GM23338 (cell line): ENCODE measurements around the gene WDR62. TPM values are rescaled to one million over a fixed set of nuclear protein-coding genes. Genes with fewer than 3 reads are reported as not detected.

Source experiments
- ATAC-seq: fragments of 200-7000 bp; cut with Tn5 transposase; 3 replicates; pipeline ENCODE4 v1.9.1; 2020
- DNase-seq: peaks from one replicate; pipeline ENCODE4 v3.0.0-alpha.2; 2015; ENCODE audit warnings: low spot score
- H2AFZ ChIP-seq: fragments of 200-600 bp; sonication (generic); 2 replicates; pipeline ENCODE4 v1.8.0; 2016; ENCODE audit warnings: antibody characterized with exemption, mild to moderate bottlenecking, moderate library complexity
- H3F3A ChIP-seq: fragments of 200-600 bp; sonication (generic); replicated peaks from 2 replicates; pipeline ENCODE4 v1.8.0; 2017; ENCODE audit warnings: antibody characterized with exemption, mixed run types, low read depth
- H3K27ac ChIP-seq: fragments of 200-600 bp; sonication (generic); 2 replicates; pipeline ENCODE4 v1.6.1; 2016; ENCODE audit warnings: low read depth
- H3K27me3 ChIP-seq: fragments of 200-600 bp; sonication (generic); 2 replicates; pipeline ENCODE4 v1.8.0; 2016; ENCODE audit warnings: mild to moderate bottlenecking, mixed run types, moderate library complexity; ENCODE audit not compliant: insufficient read depth
- H3K36me3 ChIP-seq: fragments of 200-600 bp; sonication (generic); 2 replicates; pipeline ENCODE4 v1.8.0; 2016; ENCODE audit warnings: mild to moderate bottlenecking; ENCODE audit not compliant: insufficient read depth
- H3K4me1 ChIP-seq: fragments of 200-600 bp; sonication (generic); 2 replicates; pipeline ENCODE4 v1.8.0; 2016; ENCODE audit warnings: mild to moderate bottlenecking, moderate library complexity; ENCODE audit not compliant: insufficient read depth
- H3K4me2 ChIP-seq: fragments of 200-600 bp; sonication (generic); 2 replicates; pipeline ENCODE4 v1.7.1; 2017; ENCODE audit warnings: mixed run types
- H3K4me3 ChIP-seq: fragments of 200-600 bp; sonication (generic); 2 replicates; pipeline ENCODE4 v1.6.1; 2016; ENCODE audit warnings: mixed run types
- H3K79me2 ChIP-seq: fragments of 200-600 bp; sonication (generic); replicated peaks from 2 replicates; pipeline ENCODE4 v1.8.0; 2017; ENCODE audit warnings: mild to moderate bottlenecking; ENCODE audit not compliant: insufficient read depth
- H3K9me2 ChIP-seq: fragments of 200-600 bp; sonication (generic); 2 replicates; pipeline ENCODE4 v1.8.0; 2017; ENCODE audit not compliant: insufficient read depth
- H4K20me1 ChIP-seq: fragments of 200-600 bp; sonication (generic); replicated peaks from 2 replicates; pipeline ENCODE4 v1.8.0; 2017; ENCODE audit warnings: mild to moderate bottlenecking; ENCODE audit not compliant: insufficient read depth
- H3K27ac Mint-ChIP-seq: 2 replicates; pipeline ENCODE4 v1.8.0; 2020; ENCODE audit warnings: inconsistent platforms, mild to moderate bottlenecking, moderate library complexity, mixed read lengths
- H3K27me3 Mint-ChIP-seq: 3 replicates; pipeline ENCODE4 v1.8.0; 2022; ENCODE audit warnings: low read depth, mild to moderate bottlenecking, moderate library complexity, mixed read lengths, inconsistent platforms; ENCODE audit not compliant: insufficient read depth, poor library complexity
- H3K36me3 Mint-ChIP-seq: 3 replicates; pipeline ENCODE4 v1.8.0; 2021; ENCODE audit warnings: low read depth, mild to moderate bottlenecking, inconsistent platforms, moderate library complexity, mixed read lengths
- H3K4me1 Mint-ChIP-seq: 3 replicates; pipeline ENCODE4 v1.8.0; 2020; ENCODE audit warnings: mild to moderate bottlenecking, inconsistent platforms, mixed read lengths
- H3K4me3 Mint-ChIP-seq: 3 replicates; pipeline ENCODE4 v1.8.0; 2021; ENCODE audit warnings: moderate library complexity, mild to moderate bottlenecking, inconsistent platforms, mixed read lengths
- H3K9me3 Mint-ChIP-seq: 3 replicates; pipeline ENCODE4 v1.8.0; 2020; ENCODE audit warnings: moderate library complexity, mild to moderate bottlenecking, inconsistent platforms, mixed read lengths
- CREB1 ChIP-seq: fragments of 250-450 bp; sonication (Bioruptor Pico); IDR thresholded peaks from 2 replicates; pipeline ENCODE4 v1.5.0; 2020; ENCODE audit warnings: low read depth, mild to moderate bottlenecking, moderate library complexity
- CTCF ChIP-seq, 2 experiments: fragments of 200-600 bp in 1 of 2; sonication (generic) in 1 of 2; conservative IDR thresholded peaks; 2 replicates each; pipeline versions ENCODE4 v1.5.1 to v1.6.1; 2016 to 2017; ENCODE audit warnings: antibody characterized with exemption in 2 of 2, low read depth in 2 of 2, mild to moderate bottlenecking in 2 of 2, moderate library complexity in 1 of 2
- ETS1 ChIP-seq: IDR thresholded peaks from 2 replicates; pipeline ENCODE4 v1.6.1; 2016; ENCODE audit warnings: antibody characterized with exemption
- EZH2 ChIP-seq: fragments of 200-600 bp; sonication (generic); IDR thresholded peaks from one replicate; pipeline ENCODE4 v1.8.0; 2017; ENCODE audit warnings: antibody characterized with exemption, mild to moderate bottlenecking, low read depth; ENCODE audit not compliant: unreplicated experiment
- EZH2phosphoT487 ChIP-seq: fragments of 200-600 bp; sonication (generic); IDR thresholded peaks from one replicate; pipeline ENCODE4 v1.8.1; 2018; ENCODE audit warnings: antibody characterized with exemption; ENCODE audit not compliant: unreplicated experiment
- JUNB ChIP-seq: IDR thresholded peaks from one replicate; pipeline ENCODE4 v1.6.1; 2016; ENCODE audit warnings: antibody characterized with exemption; ENCODE audit not compliant: unreplicated experiment
- NANOG ChIP-seq: IDR thresholded peaks from 2 replicates; pipeline ENCODE4 v1.6.1; 2016; ENCODE audit warnings: antibody characterized with exemption, borderline replicate concordance
- POLR2AphosphoS5 ChIP-seq: IDR thresholded peaks from 2 replicates; pipeline ENCODE4 v1.6.1; 2016; ENCODE audit warnings: antibody characterized with exemption, low read depth
- REST ChIP-seq: IDR thresholded peaks from one replicate; pipeline ENCODE4 v1.6.1; 2018; ENCODE audit warnings: antibody characterized with exemption; ENCODE audit not compliant: unreplicated experiment
- STAT1 ChIP-seq: IDR thresholded peaks from one replicate; pipeline ENCODE4 v1.6.1; 2016; ENCODE audit warnings: antibody characterized with exemption; ENCODE audit not compliant: unreplicated experiment
- ZNF114 ChIP-seq: fragments of 250-450 bp; sonication (Bioruptor Pico); IDR thresholded peaks from 2 replicates; pipeline ENCODE4 v1.5.0; 2020; ENCODE audit warnings: mild to moderate bottlenecking, moderate library complexity
- ZNF331 ChIP-seq: fragments of 250-450 bp; sonication (Bioruptor Pico); IDR thresholded peaks from 2 replicates; pipeline ENCODE4 v1.5.0; 2020; ENCODE audit warnings: low read depth, mild to moderate bottlenecking, moderate library complexity
- ZNF462 ChIP-seq: fragments of 250-450 bp; sonication (Bioruptor Pico); IDR thresholded peaks from 2 replicates; pipeline ENCODE4 v1.5.0; 2020; ENCODE audit warnings: mild to moderate bottlenecking, moderate library complexity
- polyA plus RNA-seq: library from polyadenylated mRNA; unstranded; fragments of >200 nt; fragmentation: Nextera tagmentation; extraction: Ambion mirVana; gene quantifications from 2 replicates; pipeline ENCODE4 v1.2.1, GENCODE V29; 2016
- total RNA-seq: library from RNA; depleted of rRNA; stranded (reverse); fragments of >200 nt; shearing (Covaris generic); gene quantifications from 2 replicates; pipeline ENCODE4 v1.2.3, GENCODE V29; 2014

Gene WDR62
- total and polyA plus RNA-seq, 2 experiments from 2014 or later: 14.1 to 45.4 TPM

GRCh38 chr19:36049080-36049698 is 5.5 kb upstream of the WDR62 start:
- Histone ChIP-seq H3K4me2 (no peak overlapping the region), H3K27ac (no peak overlapping the region), H3K27me3 (no peaks in the 10 kb centered on the region), H3K4me1 (peaks cover 10% of the 10 kb centered on the region; the same call in 1 of the 2 replicates), H4K20me1 (peaks cover under 1% of the 10 kb centered on the region; the same call in 1 of the 2 replicates), H3K36me3 (no peaks in the 10 kb centered on the region; the same call in 1 of the 2 replicates), H2AFZ (no peak overlapping the region), H3F3A (0 out of 2 replicates have a peak, but pooled peaks cover 5% of the 10 kb centered on the region), H3K4me3 (no peak overlapping the region), H3K9me2 (0 out of 2 replicates have a peak, but pooled peaks cover 2% of the 10 kb centered on the region), H3K79me2 (peaks cover 8% of the 10 kb centered on the region; the same call in 1 of the 2 replicates)
- peaks cover 11% of the 10 kb centered on the region for H3K27me3 Mint-ChIP-seq
- H3K36me3 Mint-ChIP-seq: 0 out of 3 replicates have a peak, but pooled peaks cover 3% of the 10 kb centered on the region
- TF ChIP-seq EZH2phosphoT487 (no peak), NANOG (no peak), JUNB (no peak), REST (no peak), POLR2AphosphoS5 (no peak), CREB1 (no peak), ZNF114 (CRISPR knock-in tag) (no peak), ETS1 (no peak), EZH2 (no peak), ZNF462 (no peak), CTCF (conservative IDR thresholded peaks at IDR 0.05; ENCODE audit: low read depth in 2 of 2) (no peak), ZNF331 (CRISPR knock-in tag) (no peak), STAT1 (no peak)
- H3K27ac Mint-ChIP-seq: no peak overlapping the region
- H3K4me3 Mint-ChIP-seq: no peak overlapping the region; the same call in 2 of the 3 replicates
- ATAC-seq (no peak), DNase-seq (no peak)
- H3K9me3 Mint-ChIP-seq: no peaks in the 10 kb centered on the region; the same call in 2 of the 3 replicates
- H3K4me1 Mint-ChIP-seq: peaks cover 17% of the 10 kb centered on the region
